T-helper 1 cell (primary cell): ENCODE measurements around the gene SCGN.
A peak's percentile ranks its signal among the peaks of the same experiment; 100 is the strongest.

Experiments
- DNase-seq, 5 donors: peaks; one replicate each; pipeline ENCODE4 v3.0.0-alpha.2; 2012 to 2020
- total RNA-seq, 4 donors: gene quantifications; one replicate each; lab custom pipeline; 2026; lab: John Stamatoyannopoulos, UW

The SCGN gene
- total RNA-seq = 0 reads per million in 4 donors

GRCh38 chr6:25652007-25652515, at the start of gene SCGN:
TSS of gene SCGN (plus strand) at chr6:25652215. CDS start at chr6:25652404, 189 bp downstream.
- DNase-seq = peak in 3 of 5 donors; percentile 11 to 29 (median 22)

DNA sequence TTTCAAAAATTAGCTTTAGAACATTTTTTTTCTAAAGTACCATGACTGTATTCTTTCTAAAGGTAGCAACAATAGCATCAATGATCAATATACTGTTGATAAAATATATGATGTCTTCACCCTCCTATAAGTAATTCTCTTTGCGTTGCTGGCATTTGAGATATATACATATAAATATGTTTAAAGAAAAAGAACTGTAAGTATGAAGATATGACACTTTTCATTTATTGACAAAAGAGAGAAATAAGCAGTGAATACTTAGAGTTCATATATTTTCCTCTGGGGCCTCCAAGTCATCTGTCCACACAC, 49.4 kb upstream of the SCGN start:
- no peak for DNase-seq

- DNase-seq = no peak
Observed at GRCh38 chr6:25603251-25603650, 48.8 kb upstream of the SCGN start.

GRCh38 chr6:25606151-25606550, 45.9 kb upstream of the SCGN start:
- no peak for DNase-seq

- DNase-seq = no peak
Observed at GRCh38 chr6:25608558-25609174, 43.3 kb upstream of the SCGN start.

DNA sequence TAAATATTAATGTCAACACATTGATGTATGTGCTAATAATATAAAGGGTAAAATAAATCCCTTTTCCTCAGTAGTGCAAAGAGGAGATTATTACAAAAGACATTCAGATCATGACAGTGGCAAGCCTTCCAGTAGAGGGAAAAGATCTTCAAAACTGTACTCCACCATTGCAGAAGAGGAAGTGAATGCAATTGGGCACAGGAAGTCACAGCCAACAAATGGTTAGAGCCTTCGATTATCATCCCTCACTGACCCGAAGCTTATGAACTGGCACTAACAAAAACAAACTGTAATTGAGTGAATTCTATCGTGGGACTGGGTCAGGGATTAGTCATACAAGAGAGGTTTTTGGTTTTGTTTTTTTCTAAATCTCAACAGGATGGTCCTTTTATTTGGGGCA, 39.3 kb upstream of the SCGN start:
- no peak for DNase-seq

GRCh38 chr6:25613415-25613814, 38.6 kb upstream of the SCGN start:
- DNase-seq = no peak

- no peak for DNase-seq
Observed at GRCh38 chr6:25614052-25614451, 38.0 kb upstream of the SCGN start.

DNA sequence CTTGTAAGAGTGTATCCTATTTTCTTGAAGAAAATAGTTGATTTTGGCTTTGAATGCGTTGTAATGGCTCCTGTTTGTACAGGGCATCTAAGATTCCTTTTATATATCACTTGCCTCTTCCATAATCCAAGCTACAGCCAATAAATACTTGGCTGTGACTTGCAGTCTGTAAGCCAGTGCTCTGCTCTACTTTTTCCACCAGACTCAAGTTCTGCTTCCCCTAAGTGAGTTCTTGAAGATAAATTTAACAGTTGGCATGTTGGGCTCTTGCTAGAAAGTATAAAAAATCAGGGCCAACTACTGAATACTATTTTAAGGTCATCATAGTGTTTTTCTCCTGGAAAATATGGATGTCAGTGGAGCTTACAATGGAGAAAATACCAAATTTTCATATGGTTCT, 36.5 kb upstream of the SCGN start:
- DNase-seq = no peak

DNA sequence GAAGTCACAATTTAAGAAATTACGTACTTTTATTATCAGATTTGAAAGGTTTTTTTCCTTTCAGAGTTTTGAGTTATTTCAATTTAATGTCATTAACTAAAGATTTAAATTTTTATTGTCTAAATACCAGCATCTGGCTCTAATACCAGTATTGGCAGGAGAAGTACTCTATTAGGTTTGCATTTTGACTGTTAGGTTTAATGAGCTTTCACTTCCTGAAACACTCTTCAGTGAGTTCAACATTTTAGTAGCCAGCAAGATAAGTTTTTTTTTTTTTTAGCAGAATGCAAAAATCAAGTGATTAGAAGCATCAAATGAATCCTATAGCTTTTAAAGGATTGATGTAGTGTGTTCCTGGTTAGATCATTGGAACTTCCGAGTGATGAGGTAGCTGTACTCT, 34.0 kb upstream of the SCGN start:
- no peak for DNase-seq

DNA sequence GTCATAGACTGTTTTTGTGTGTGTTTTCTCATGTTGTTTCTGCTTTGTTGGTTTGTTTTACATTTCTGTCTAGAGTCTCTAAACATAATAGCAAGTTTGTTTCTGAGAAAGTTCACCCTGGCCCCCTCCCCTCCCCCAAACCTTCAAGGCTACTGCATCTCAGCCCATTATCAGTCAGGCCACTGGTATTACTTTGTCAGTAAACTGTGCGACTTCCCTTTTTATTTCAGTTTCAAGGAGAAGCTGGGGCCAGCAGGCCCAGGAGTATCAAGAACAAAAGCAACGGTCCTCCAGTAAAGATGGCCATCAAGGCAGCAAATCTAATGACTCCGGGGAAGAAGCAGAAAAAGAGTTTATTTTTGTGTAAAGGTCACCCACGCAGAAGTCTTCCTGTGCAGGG, 32.8 kb upstream of the SCGN start:
- no peak for DNase-seq

DNA sequence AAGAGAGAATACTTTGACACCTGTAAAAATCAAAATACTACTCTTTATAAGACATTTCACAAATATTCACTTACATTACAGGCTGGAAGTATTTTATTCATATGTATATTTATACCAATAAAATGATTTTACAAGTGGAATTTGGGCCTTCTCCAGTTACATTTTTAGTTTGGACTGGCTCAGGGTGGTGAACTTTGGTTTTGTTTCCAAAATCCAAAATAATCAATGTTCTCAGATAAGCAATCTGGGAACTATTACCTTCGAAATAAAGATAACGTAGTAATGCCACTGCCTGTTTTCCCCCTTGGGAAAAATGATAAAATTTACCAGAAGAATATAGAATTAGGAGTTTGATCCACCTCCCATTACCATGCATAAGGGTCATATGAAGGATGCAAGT, 31.6 kb upstream of the SCGN start:
- DNase-seq = no peak

DNA sequence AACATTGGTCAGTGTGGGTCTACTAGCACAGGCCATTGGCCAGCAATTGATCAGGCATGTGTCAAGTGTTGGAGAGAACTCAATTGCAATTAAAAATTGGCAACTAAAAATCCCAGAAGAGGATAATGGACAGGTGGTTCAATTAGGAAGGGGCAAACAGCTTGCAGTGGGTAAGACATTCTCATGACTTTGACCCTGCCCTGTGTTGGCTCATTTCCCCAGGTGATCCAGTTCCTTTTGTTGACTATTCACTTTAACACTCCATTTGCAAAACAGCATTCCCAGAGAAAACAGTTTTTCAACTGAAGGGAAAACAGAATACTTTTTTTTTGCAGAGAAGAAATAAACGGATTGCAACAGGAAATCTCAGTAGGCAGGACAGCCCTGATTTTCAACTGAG, 28.9 kb upstream of the SCGN start:
- DNase-seq = no peak

DNA sequence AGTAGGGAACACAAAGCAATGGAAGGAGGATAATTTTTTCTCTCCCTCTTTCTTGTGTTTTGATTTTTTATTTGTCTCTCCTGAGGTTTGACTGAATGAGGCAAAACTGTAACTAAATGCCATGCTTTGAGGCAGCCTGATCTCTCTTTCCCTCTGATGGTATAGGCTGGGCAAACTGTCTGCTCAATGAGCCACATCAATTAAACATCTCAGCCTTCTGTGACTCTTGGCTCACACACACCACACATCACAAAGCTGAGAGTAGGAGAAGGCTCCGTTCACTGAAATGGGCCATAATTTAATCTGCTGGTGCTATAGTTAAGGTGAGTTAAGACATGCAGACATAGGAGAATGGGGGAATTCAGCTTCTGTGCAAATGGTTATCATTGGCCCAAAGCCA, 28.1 kb upstream of the SCGN start:
- DNase-seq = no peak

DNA sequence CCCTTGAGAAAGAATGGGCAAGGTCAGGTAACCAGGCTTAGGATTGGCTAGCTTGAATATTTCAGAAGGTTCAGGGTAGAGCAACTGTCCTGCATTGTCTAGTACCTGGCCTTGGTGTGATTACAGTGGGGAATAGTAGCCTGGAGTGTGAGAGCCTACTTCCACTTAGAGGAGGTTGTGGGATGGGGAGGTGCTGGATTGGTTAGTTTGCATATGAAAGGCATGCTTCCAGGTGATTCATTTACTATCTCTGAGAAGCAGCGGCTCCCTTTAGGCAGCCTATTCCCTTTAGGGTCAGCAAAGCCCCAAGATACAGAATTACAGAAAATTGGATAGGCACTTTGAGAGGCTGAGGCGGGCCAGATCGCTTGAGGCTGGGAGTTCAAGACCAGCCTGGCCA, 25.0 kb upstream of the SCGN start:
- no peak for DNase-seq

- DNase-seq = no peak
Observed at GRCh38 chr6:25628471-25629197, 23.4 kb upstream of the SCGN start.

- DNase-seq = no peak
Observed at GRCh38 chr6:25629198-25629576, 22.8 kb upstream of the SCGN start.

DNA sequence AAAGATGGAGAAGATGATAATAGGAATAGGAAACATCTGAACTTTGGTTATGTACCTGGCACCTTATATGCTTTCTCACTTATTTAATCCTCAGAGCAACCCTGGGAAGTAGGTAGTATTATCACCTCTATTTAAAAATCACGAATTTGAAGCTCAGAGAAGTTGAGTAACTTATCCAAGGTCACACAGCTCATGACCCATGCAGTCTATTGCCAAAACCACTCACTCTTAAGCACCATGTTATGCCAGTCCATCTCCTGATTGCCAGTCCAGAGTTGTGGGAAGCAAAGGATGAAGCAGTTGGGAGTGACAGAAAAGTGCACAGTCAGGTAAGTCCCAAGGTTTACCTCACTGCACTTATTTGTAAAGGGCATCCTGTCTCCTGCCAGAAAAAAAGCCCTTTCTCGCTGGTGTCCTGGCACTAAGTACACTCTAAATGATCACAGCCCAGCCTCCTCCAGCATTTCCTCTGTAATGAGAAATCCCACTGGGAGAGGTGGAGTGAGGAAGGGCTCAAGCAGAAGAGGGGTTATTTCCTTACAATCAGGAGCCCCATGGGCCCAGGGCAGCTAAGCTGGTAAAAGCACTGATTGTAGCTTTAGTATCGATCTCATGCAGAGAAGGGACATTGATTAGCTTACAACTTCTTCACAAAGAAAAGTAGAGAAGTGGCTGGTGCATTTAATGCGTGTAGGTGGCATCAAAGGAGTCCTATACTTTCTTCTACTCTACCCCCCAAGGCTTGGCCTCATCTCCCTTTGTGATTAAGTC, 21.3 kb upstream of the SCGN start:
- DNase-seq = no peak

DNA sequence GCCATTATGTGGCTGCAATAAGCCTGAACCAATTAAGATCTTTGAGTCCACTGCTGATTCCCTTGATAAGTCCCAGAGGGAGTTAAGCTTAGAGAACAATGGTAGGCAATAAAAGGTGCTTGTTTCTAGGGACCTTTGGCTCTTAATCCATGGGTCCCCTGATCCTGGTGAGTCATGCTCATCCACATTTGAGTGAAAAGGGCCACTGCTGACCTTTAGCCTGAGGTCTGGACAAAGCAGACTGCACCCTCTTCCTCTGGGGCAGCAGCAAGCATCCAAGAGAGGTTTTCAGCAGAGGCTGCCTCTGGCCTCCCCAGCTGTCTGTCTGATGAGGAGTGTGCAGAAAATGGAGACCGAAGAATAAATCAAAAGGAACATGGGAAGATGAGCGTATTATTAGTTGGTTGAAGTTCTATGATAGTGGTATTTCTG, 16.1 kb upstream of the SCGN start:
- no peak for DNase-seq

GRCh38 chr6:25637211-25637610, 14.8 kb upstream of the SCGN start:
- DNase-seq = no peak

- DNase-seq = no peak
Observed at GRCh38 chr6:25637960-25638434, 14.0 kb upstream of the SCGN start.

- no peak for DNase-seq
Observed at GRCh38 chr6:25639653-25640052, 12.4 kb upstream of the SCGN start.

DNA sequence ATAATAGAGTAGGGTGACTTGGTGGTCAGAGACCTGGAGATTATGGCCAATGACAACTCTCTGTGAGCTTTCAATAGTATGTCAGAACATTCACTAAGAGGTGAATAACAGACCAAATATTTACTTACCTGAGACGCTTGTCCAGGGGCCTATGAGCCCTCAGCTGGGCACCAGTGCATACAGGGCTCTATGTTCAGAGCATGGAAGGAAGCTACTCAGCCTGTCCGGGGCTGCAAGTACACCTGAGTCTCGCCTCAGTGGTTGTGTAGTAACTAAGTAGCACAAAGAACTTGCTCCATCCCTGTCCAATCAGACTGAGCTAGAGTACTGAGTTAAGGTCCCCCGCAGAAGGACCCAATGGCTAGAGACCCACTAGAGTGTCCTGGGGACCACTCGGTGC, 11.6 kb upstream of the SCGN start:
- DNase-seq = no peak

DNA sequence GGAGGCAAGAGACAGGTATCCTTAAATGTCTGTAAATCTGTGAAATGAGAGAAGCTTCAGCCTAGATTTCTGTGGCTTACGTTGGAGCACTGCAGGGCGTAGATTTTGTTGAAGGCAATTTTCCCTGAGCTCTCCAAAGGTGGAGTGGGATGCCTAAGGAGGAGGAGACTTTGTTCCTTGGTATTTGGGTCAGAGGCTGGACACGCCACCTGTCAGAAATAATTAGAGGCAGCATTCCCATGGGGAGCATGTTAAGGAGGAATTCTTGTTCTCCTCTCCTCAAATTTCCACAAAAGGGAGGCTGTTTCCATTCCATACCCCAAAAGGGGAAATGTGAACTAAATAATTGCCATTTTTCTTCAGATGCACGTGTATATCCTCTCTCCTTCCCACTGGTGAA, 11.1 kb upstream of the SCGN start:
- no peak for DNase-seq
